GM18861 (cell line): ENCODE measurements around the gene DMAC2.
A peak's percentile ranks its signal among the peaks of the same experiment; 100 is the strongest.
"Not testable (repeated sequence)": the region's sequence is repeated elsewhere in the genome, so short reads cannot be mapped to it uniquely, and the experiment has no call there.

ENCODE experiments used
- ATAC-seq: cut with Tn5 transposase; IDR thresholded peaks from one replicate; pipeline ENCODE4 v1.9.1; 2021; ENCODE audit not compliant: unreplicated experiment

The DMAC2 gene

GRCh38 chr19:41439441-41440222, at the start of gene DMAC2:
DMAC2 (minus strand) TSS chr19:41439912; CDS start chr19:41439899, 13 bp downstream.
- ATAC-seq: peak; percentile 77

GRCh38 chr19:41486953-41487352, 47.2 kb upstream of the DMAC2 start:
- ATAC-seq: not testable (repeated sequence)

- ATAC-seq: no peak
These were observed 45.1 kb upstream of the DMAC2 start for GRCh38 chr19:41484822-41485221.

- no peak for ATAC-seq
These were observed 40.6 kb upstream of the DMAC2 start for GRCh38 chr19:41480336-41480735.

- ATAC-seq: no peak
These were observed 40.1 kb upstream of the DMAC2 start for GRCh38 chr19:41479757-41480191.

- ATAC-seq: no peak
These were observed 39.4 kb upstream of the DMAC2 start for GRCh38 chr19:41478875-41479756.

GRCh38 chr19:41478171-41478570, 38.5 kb upstream of the DMAC2 start:
- no peak for ATAC-seq

GRCh38 chr19:41476583-41476982, 36.9 kb upstream of the DMAC2 start:
- ATAC-seq: no peak

GRCh38 chr19:41463257-41464256, 23.8 kb upstream of the DMAC2 start:
- ATAC-seq: not testable (repeated sequence)

- no peak for ATAC-seq
These were observed 22.8 kb upstream of the DMAC2 start for GRCh38 chr19:41462497-41462896.

GRCh38 chr19:41457241-41457640, 17.5 kb upstream of the DMAC2 start:
- peak; percentile 85 for ATAC-seq

GRCh38 chr19:41456342-41456918, 16.7 kb upstream of the DMAC2 start:
- ATAC-seq: no peak

- ATAC-seq: no peak
These were observed 16.2 kb upstream of the DMAC2 start for GRCh38 chr19:41455936-41456335.

- ATAC-seq: no peak
These were observed 13.0 kb upstream of the DMAC2 start for GRCh38 chr19:41452584-41453275.

- no peak for ATAC-seq
These were observed 10.1 kb upstream of the DMAC2 start for GRCh38 chr19:41449865-41450178.

GRCh38 chr19:41449079-41449864, 9.6 kb upstream of the DMAC2 start:
- ATAC-seq: no peak

- ATAC-seq: no peak
These were observed 8.1 kb upstream of the DMAC2 start for GRCh38 chr19:41447732-41448332.

GRCh38 chr19:41445575-41445974, 5.9 kb upstream of the DMAC2 start:
- no peak for ATAC-seq
